Neural progenitor cell (in vitro differentiated cells): ENCODE data around the gene DHFR2. TPM values are rescaled to one million over a fixed set of nuclear protein-coding genes. Genes with fewer than 3 reads are reported as not detected.

Experiments used
- DNase-seq: peaks from one replicate; pipeline ENCODE4 v3.0.0-alpha.2; 2016; ENCODE audit warnings: low spot score
- H2AFZ ChIP-seq: fragments of 200-600 bp; sonication (generic); replicated peaks from 2 replicates; pipeline ENCODE4 v1.6.1; 2016; ENCODE audit warnings: antibody characterized with exemption
- H3F3A ChIP-seq: fragments of 200-600 bp; sonication (generic); 2 replicates; pipeline ENCODE4 v1.6.1; 2016; ENCODE audit warnings: antibody characterized with exemption, low read depth
- H3K27ac ChIP-seq: fragments of 200-600 bp; sonication (generic); 2 replicates; pipeline ENCODE4 v1.5.1; 2016; ENCODE audit warnings: mild to moderate bottlenecking
- H3K27me3 ChIP-seq: fragments of 200-600 bp; sonication (generic); 2 replicates; pipeline ENCODE4 v1.6.1; 2016; ENCODE audit warnings: mild to moderate bottlenecking, moderate library complexity
- H3K36me3 ChIP-seq: fragments of 200-600 bp; sonication (generic); 2 replicates; pipeline ENCODE4 v1.5.1; 2016
- H3K4me1 ChIP-seq: fragments of 200-600 bp; sonication (generic); 2 replicates; pipeline ENCODE4 v1.6.1; 2016; ENCODE audit warnings: mixed run types
- H3K4me2 ChIP-seq: fragments of 200-600 bp; sonication (generic); 2 replicates; pipeline ENCODE4 v1.6.1; 2016
- H3K4me3 ChIP-seq: fragments of 200-600 bp; sonication (generic); 2 replicates; pipeline ENCODE4 v1.5.1; 2016
- H3K79me2 ChIP-seq: fragments of 200-600 bp; sonication (generic); 2 replicates; pipeline ENCODE4 v1.6.1; 2016; ENCODE audit warnings: low read depth
- H3K9ac ChIP-seq: fragments of 200-600 bp; sonication (generic); 2 replicates; pipeline ENCODE4 v1.6.1; 2016
- H3K9me3 ChIP-seq: fragments of 200-600 bp; sonication (generic); 2 replicates; pipeline ENCODE4 v1.5.1; 2016; ENCODE audit warnings: low read depth
- H4K20me1 ChIP-seq: fragments of 200-600 bp; sonication (generic); 2 replicates; pipeline ENCODE4 v1.6.1; 2016; ENCODE audit warnings: low read depth
- H3K27ac Mint-ChIP-seq: 3 replicates; pipeline ENCODE4 v1.8.0; 2021; ENCODE audit warnings: mixed read lengths
- H3K27me3 Mint-ChIP-seq: 2 replicates; pipeline ENCODE4 v1.8.0; 2022; ENCODE audit warnings: low read depth, mild to moderate bottlenecking, inconsistent platforms, moderate library complexity, mixed read lengths; ENCODE audit not compliant: insufficient read depth
- H3K36me3 Mint-ChIP-seq: 3 replicates; pipeline ENCODE4 v1.8.0; 2021; ENCODE audit warnings: mixed read lengths
- H3K4me1 Mint-ChIP-seq: 3 replicates; pipeline ENCODE4 v1.8.0; 2021; ENCODE audit warnings: mixed read lengths
- H3K4me3 Mint-ChIP-seq: 3 replicates; pipeline ENCODE4 v1.8.0; 2021; ENCODE audit warnings: mild to moderate bottlenecking, moderate library complexity, mixed read lengths
- H3K9me3 Mint-ChIP-seq: 3 replicates; pipeline ENCODE4 v1.8.0; 2020; ENCODE audit warnings: mixed read lengths
- CTCF ChIP-seq: fragments of 200-600 bp; sonication (generic); IDR thresholded peaks from 2 replicates; pipeline ENCODE4 v1.5.1; 2017; ENCODE audit warnings: antibody characterized with exemption, mild to moderate bottlenecking
- EZH2 ChIP-seq: fragments of 200-600 bp; sonication (generic); IDR thresholded peaks from 2 replicates; pipeline ENCODE4 v1.6.1; 2017; ENCODE audit warnings: antibody characterized with exemption, mild to moderate bottlenecking, moderate library complexity
- EZH2phosphoT487 ChIP-seq: fragments of 200-600 bp; sonication (generic); IDR thresholded peaks from 2 replicates; pipeline ENCODE4 v1.6.1; 2017; ENCODE audit warnings: antibody characterized with exemption
- total RNA-seq: library from RNA; depleted of rRNA; stranded (reverse); fragments of >200 nt; gene quantifications from 2 replicates; pipeline ENCODE4 v1.2.3, GENCODE V29; 2015; ENCODE audit warnings: low replicate concordance

The DHFR2 gene
- total RNA-seq, 1 donor from 2014 or later: 8.8 TPM

GRCh38 chr3:94061297-94061696 lies 1.4 kb downstream of the DHFR2 start:
- H3K4me1 ChIP-seq: peaks cover 14% of the 10 kb centered on the region
- DNase-seq: no peak
- no peak overlapping the region for H3K4me3 ChIP-seq
- no peak overlapping the region for H3K9ac ChIP-seq
- Mint-ChIP-seq H3K27me3 (peaks cover 4% of the 10 kb centered on the region), H3K9me3 (no peaks in the 10 kb centered on the region), H3K4me1 (peaks cover 24% of the 10 kb centered on the region), H3K36me3 (peaks cover 4% of the 10 kb centered on the region), H3K4me3 (no peak overlapping the region), H3K27ac (no peak overlapping the region)
- no peak overlapping the region for H2AFZ ChIP-seq
- peaks cover 22% of the 10 kb centered on the region for H3K79me2 ChIP-seq
- H3K27ac ChIP-seq: no peak overlapping the region
- no peaks in the 10 kb centered on the region for H3K36me3 ChIP-seq
- H3K9me3 ChIP-seq: no peaks in the 10 kb centered on the region
- peak overlapping the region; percentile 98 for H3K4me2 ChIP-seq
- H3K27me3 ChIP-seq: no peaks in the 10 kb centered on the region
- no peak for TF ChIP-seq EZH2
- TF ChIP-seq CTCF: no peak
- no peak for TF ChIP-seq EZH2phosphoT487
- no peaks in the 10 kb centered on the region for H4K20me1 ChIP-seq
- peaks cover 13% of the 10 kb centered on the region for H3F3A ChIP-seq

- H3K4me3 ChIP-seq: no peak overlapping the region
- no peak overlapping the region for H3K27ac ChIP-seq
- Mint-ChIP-seq H3K4me3 (no peak overlapping the region), H3K9me3 (no peaks in the 10 kb centered on the region), H3K4me1 (no peaks in the 10 kb centered on the region), H3K36me3 (peaks cover 6% of the 10 kb centered on the region), H3K27me3 (no peaks in the 10 kb centered on the region), H3K27ac (no peak overlapping the region)
- no peaks in the 10 kb centered on the region for H3K4me1 ChIP-seq
- no peaks in the 10 kb centered on the region for H3K27me3 ChIP-seq
- H2AFZ ChIP-seq: no peak overlapping the region
- H3K9ac ChIP-seq: no peak overlapping the region
- H3K79me2 ChIP-seq: no peaks in the 10 kb centered on the region
- H3F3A ChIP-seq: no peaks in the 10 kb centered on the region
- no peak for DNase-seq
- H3K36me3 ChIP-seq: no peaks in the 10 kb centered on the region
- no peak overlapping the region for H3K4me2 ChIP-seq
- no peak for TF ChIP-seq EZH2
- TF ChIP-seq EZH2phosphoT487: no peak
- no peak for TF ChIP-seq CTCF
- no peaks in the 10 kb centered on the region for H4K20me1 ChIP-seq
- no peaks in the 10 kb centered on the region for H3K9me3 ChIP-seq
These were observed 12.2 kb downstream of the DHFR2 start for GRCh38 chr3:94050546-94050945.

- Histone ChIP-seq H2AFZ (no peak overlapping the region), H3K9ac (no peak overlapping the region), H3K4me2 (no peak overlapping the region), H3F3A (no peaks in the 10 kb centered on the region), H4K20me1 (no peaks in the 10 kb centered on the region), H3K27me3 (no peaks in the 10 kb centered on the region), H3K79me2 (no peaks in the 10 kb centered on the region), H3K27ac (no peak overlapping the region), H3K9me3 (no peaks in the 10 kb centered on the region), H3K4me3 (no peak overlapping the region), H3K36me3 (no peaks in the 10 kb centered on the region), H3K4me1 (no peaks in the 10 kb centered on the region)
- Mint-ChIP-seq H3K4me3 (no peak overlapping the region), H3K27ac (no peak overlapping the region), H3K27me3 (no peaks in the 10 kb centered on the region), H3K9me3 (peaks cover 7% of the 10 kb centered on the region), H3K4me1 (no peaks in the 10 kb centered on the region), H3K36me3 (peaks cover 14% of the 10 kb centered on the region)
- TF ChIP-seq EZH2 (no peak), CTCF (no peak), EZH2phosphoT487 (no peak)
- DNase-seq: no peak
These were observed 13.4 kb downstream of the DHFR2 start for GRCh38 chr3:94049267-94049666.
